ENCODE results near the gene CGN.

Gene CGN

GRCh38 chr1:151494741-151495281, 16.4 kb upstream of the CGN start (continued):
- TF ChIP-seq FEZF1 (tag by site-specific recombination; IDR thresholded peaks at IDR 0.05) (peak; percentile 96), ZBTB7A (tag by site-specific recombination; IDR thresholded peaks at IDR 0.05; ENCODE audit: low read depth) (0 out of 2 replicates have a peak, but pooled peaks have one; percentile 25), MZF1 (tag by site-specific recombination; IDR thresholded peaks at IDR 0.05; ENCODE audit: borderline replicate concordance) (no peak), AEBP2 (tag by site-specific recombination; IDR thresholded peaks at IDR 0.05; ENCODE audit: borderline replicate concordance) (no peak), ZNF585B (tag by site-specific recombination; IDR thresholded peaks at IDR 0.05) (no peak), ZNF121 (tag by site-specific recombination; IDR thresholded peaks at IDR 0.05) (no peak)

GRCh38 chr1:151495316-151495715, 15.9 kb upstream of the CGN start:
- ChIA-PET CTCF (interaction anchor here (0.6 kb wide), 3 partner anchors 11 to 945 kb away, joined by 3 to 6 read pairs (median 4); no protein-coding TSS in a partner anchor), POLR2A (interaction anchor here (0.6 to 2.6 kb wide), 7 partner anchors 9 to 222 kb away, joined by 4 to 28 read pairs (median 7); partner anchors contain the start of genes CGN, POGZ and TUFT1)
- Histone ChIP-seq H3K4me1 (ENCODE audit: control insufficient read depth, insufficient read depth, low read length) (peaks cover 9% of the 10 kb centered on the region; the same call in 1 of the 2 replicates), H3K36me3 (ENCODE audit: control insufficient read depth in 2 of 2, insufficient read depth in 1 of 2, low read length in 2 of 2) (no peaks in the 10 kb centered on the region), H3K27ac (ENCODE audit: extremely low read depth, low read depth, low read length) (no peak overlapping the region), H3K4me3 (ENCODE audit: low read depth, low read length) (no peak overlapping the region), H3K9me3 (ENCODE audit: control insufficient read depth, insufficient read depth, low read depth, low read length) (no peaks in the 10 kb centered on the region)
- TF ChIP-seq PRDM1 (tag by site-specific recombination; IDR thresholded peaks at IDR 0.05) (peak; percentile 76; the same call in 1 of the 2 replicates), ZNF473 (tag by site-specific recombination; IDR thresholded peaks at IDR 0.05) (no peak)

GRCh38 chr1:151499365-151499764, 11.8 kb upstream of the CGN start:
- CTCF ChIA-PET, result interaction anchor here (0.6 kb wide), 2 partner anchors 34 to 159 kb away, joined by 3 to 4 read pairs; no protein-coding TSS in a partner anchor
- POLR2A ChIA-PET, result interaction anchor here (1.1 kb wide), 1 partner anchor 40 kb away, joined by 4 read pairs; the partner anchor contains the start of gene POGZ
- H3K4me1 ChIP-seq (ENCODE audit: control insufficient read depth, insufficient read depth, low read length), result peaks cover 9% of the 10 kb centered on the region; the same call in 1 of the 2 replicates
- H3K36me3 ChIP-seq (ENCODE audit: control insufficient read depth in 2 of 2, insufficient read depth in 1 of 2, low read length in 2 of 2), result no peaks in the 10 kb centered on the region
- H3K4me3 ChIP-seq (ENCODE audit: low read depth, low read length), result no peak overlapping the region
- H3K9me3 ChIP-seq (ENCODE audit: control insufficient read depth, insufficient read depth, low read depth, low read length), result no peaks in the 10 kb centered on the region
- H3K27ac ChIP-seq (ENCODE audit: extremely low read depth, low read depth, low read length), result no peak overlapping the region
- TF ChIP-seq ZNF18 (tag by site-specific recombination; IDR thresholded peaks at IDR 0.05) (no peak), ZNF341 (tag by site-specific recombination; IDR thresholded peaks at IDR 0.05; ENCODE audit: low read depth) (no peak), ZNF501 (tag by site-specific recombination; IDR thresholded peaks at IDR 0.05) (no peak), ZNF274 (IDR thresholded peaks at IDR 0.05; ENCODE audit: low read length) (no peak), ZNF274 (tag by site-specific recombination; IDR thresholded peaks at IDR 0.05; ENCODE audit: borderline replicate concordance) (no peak), ZNF571 (tag by site-specific recombination; IDR thresholded peaks at IDR 0.05) (no peak), ZSCAN5A (tag by site-specific recombination; IDR thresholded peaks at IDR 0.05) (no peak), GLI2 (tag by site-specific recombination; IDR thresholded peaks at IDR 0.05; ENCODE audit: borderline replicate concordance, low read depth) (no peak), ZNF596 (tag by site-specific recombination; IDR thresholded peaks at IDR 0.05) (no peak), ZNF639 (tag by site-specific recombination; IDR thresholded peaks at IDR 0.05) (no peak), ZNF558 (tag by site-specific recombination; IDR thresholded peaks at IDR 0.05) (no peak), PRDM1 (tag by site-specific recombination; IDR thresholded peaks at IDR 0.05) (no peak), MZF1 (tag by site-specific recombination; IDR thresholded peaks at IDR 0.05; ENCODE audit: borderline replicate concordance) (no peak), ZNF704 (tag by site-specific recombination; IDR thresholded peaks at IDR 0.05) (no peak), ZNF473 (tag by site-specific recombination; IDR thresholded peaks at IDR 0.05) (no peak), ZBTB26 (tag by site-specific recombination; optimal IDR thresholded peaks at IDR 0.05) (no peak), ZNF629 (tag by site-specific recombination; IDR thresholded peaks at IDR 0.05) (no peak), ZBTB6 (tag by site-specific recombination; IDR thresholded peaks at IDR 0.05) (no peak)

Measured in HEK293 (cell line).